A673 (cell line): ENCODE measurements around the gene APOBEC3C. TPM values are rescaled to one million over a fixed set of nuclear protein-coding genes. Genes with fewer than 3 reads are reported as not detected.

Experiments
- BruUV-seq: library from RNA; stranded (reverse); fragments of 400-500 nt; replicated peaks from 2 replicates; lab custom pipeline; 2021; lab: Mats Ljungman, UMichigan
- CTCF ChIA-PET: fragments of 300-600 bp; sonication (Branson Sonifier 250); formaldehyde crosslinking; loops from one replicate; lab custom pipeline; 2022; ENCODE audit warnings: antibody characterized with exemption; lab: Charles Lee
- POLR2A ChIA-PET: fragments of 300-600 bp; sonication (Branson Sonifier 250); formaldehyde crosslinking; loops from one replicate; lab custom pipeline; 2022; ENCODE audit warnings: antibody characterized with exemption; ENCODE audit not compliant: low non-redundant PET; lab: Charles Lee
- DNase-seq: peaks from one replicate; pipeline ENCODE4 v3.0.0-alpha.2; 2015; ENCODE audit warnings: low spot score
- H3K27ac ChIP-seq: fragments of 200-600 bp; sonication (generic); 2 replicates; pipeline ENCODE4 v1.5.1; 2016; ENCODE audit warnings: mixed run types, low read depth, mild to moderate bottlenecking, mixed read lengths, antibody characterized with exemption, low read length; ENCODE audit not compliant: poor library complexity, severe bottlenecking
- H3K27me3 ChIP-seq: fragments of 200-600 bp; sonication (generic); replicated peaks from 2 replicates; pipeline ENCODE4 v1.6.1; 2017; ENCODE audit warnings: mixed run types, low read depth, mild to moderate bottlenecking, mixed read lengths, antibody characterized with exemption, low read length; ENCODE audit not compliant: insufficient read depth, poor library complexity
- H3K36me3 ChIP-seq: fragments of 200-600 bp; sonication (generic); 2 replicates; pipeline ENCODE4 v1.6.1; 2016; ENCODE audit warnings: mixed run types, mild to moderate bottlenecking, mixed read lengths, antibody characterized with exemption, low read length; ENCODE audit not compliant: insufficient read depth, poor library complexity, severe bottlenecking
- H3K4me1 ChIP-seq: fragments of 200-600 bp; sonication (generic); 2 replicates; pipeline ENCODE4 v1.6.1; 2017; ENCODE audit warnings: mixed run types, mild to moderate bottlenecking, mixed read lengths, antibody characterized with exemption, low read length; ENCODE audit not compliant: insufficient read depth, poor library complexity, severe bottlenecking
- H3K4me3 ChIP-seq: fragments of 200-600 bp; sonication (generic); 2 replicates; pipeline ENCODE4 v1.5.1; 2016; ENCODE audit warnings: low read depth, mixed run types, mild to moderate bottlenecking, mixed read lengths, low read length; ENCODE audit not compliant: poor library complexity, severe bottlenecking
- H3K9me3 ChIP-seq: fragments of 200-600 bp; sonication (generic); 2 replicates; pipeline ENCODE4 v1.6.1; 2016; ENCODE audit warnings: mixed run types, low read depth, mild to moderate bottlenecking, mixed read lengths, antibody characterized with exemption, low read length; ENCODE audit not compliant: poor library complexity, severe bottlenecking
- CTCF ChIP-seq: fragments of 300-800, 200-600 bp; sonication (generic); conservative IDR thresholded peaks from 2 replicates; pipeline ENCODE4 v1.5.1; 2017; ENCODE audit warnings: low read depth, mild to moderate bottlenecking, antibody characterized with exemption, low read length, moderate library complexity, mixed read lengths
- EZH2 ChIP-seq: fragments of 200-600 bp; sonication (generic); IDR thresholded peaks from 2 replicates; pipeline ENCODE4 v1.6.1; 2017; ENCODE audit warnings: borderline replicate concordance, low read depth, mild to moderate bottlenecking, mixed read lengths, antibody characterized with exemption, low read length; ENCODE audit not compliant: poor library complexity, severe bottlenecking
- intact Hi-C: fragments of 100-400 bp; cut with micrococcal nuclease; formaldehyde crosslinking; loops from one replicate; pipeline ENCODE4 v1.10.0; 2022; ENCODE audit not compliant: unreplicated experiment
- total RNA-seq: library from RNA; stranded (reverse); gene quantifications from 2 replicates; pipeline ENCODE4 v1.2.3, GENCODE V29; 2021

APOBEC3C gene
- total RNA-seq, 1 experiment from 2014 or later, result 12.9 TPM

DNA sequence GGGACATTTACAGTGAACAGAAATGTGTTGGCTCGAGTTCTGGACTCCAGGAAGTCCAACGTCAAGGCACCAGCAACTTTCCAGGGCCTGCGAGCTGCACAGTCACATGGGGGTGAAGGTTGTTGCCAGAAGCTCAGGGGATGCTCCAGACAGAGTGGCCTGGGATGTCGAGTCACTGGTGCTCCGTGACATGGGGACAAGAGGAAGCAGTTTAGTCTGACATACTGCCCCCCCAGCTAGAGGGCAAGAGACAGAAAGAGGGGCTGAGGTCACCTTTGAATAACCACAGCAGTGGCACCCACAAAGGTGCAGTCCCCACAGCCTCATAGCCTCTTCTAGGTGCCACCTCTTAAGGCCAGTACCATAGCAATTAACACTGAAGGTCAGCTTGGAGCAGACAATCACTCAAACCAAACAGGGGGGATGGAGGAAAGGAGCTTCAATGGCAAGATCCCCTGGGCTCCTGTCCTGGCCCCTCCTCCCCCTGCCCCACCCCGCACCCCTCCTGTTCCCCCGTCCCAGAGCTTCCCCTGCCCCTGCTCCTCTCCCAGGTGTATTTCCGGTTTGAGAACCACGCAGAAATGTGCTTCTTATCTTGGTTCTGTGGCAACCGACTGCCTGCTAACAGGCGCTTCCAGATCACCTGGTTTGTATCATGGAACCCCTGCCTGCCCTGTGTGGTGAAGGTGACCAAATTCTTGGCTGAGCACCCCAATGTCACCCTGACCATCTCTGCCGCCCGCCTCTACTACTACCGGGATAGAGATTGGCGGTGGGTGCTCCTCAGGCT is 10.7 kb downstream of the APOBEC3C start:
- Histone ChIP-seq H3K4me3 (no peak overlapping the region), H3K9me3 (no peaks in the 10 kb centered on the region), H3K27me3 (no peaks in the 10 kb centered on the region), H3K36me3 (no peaks in the 10 kb centered on the region), H3K27ac (no peak overlapping the region), H3K4me1 (peaks cover 13% of the 10 kb centered on the region)
- TF ChIP-seq EZH2, result no peak
- POLR2A ChIA-PET, result no interaction called here
- CTCF ChIA-PET, result no interaction called here
- no TSS peak for BruUV-seq
- intact Hi-C loops, result no loop called here
- no peak for DNase-seq

DNA sequence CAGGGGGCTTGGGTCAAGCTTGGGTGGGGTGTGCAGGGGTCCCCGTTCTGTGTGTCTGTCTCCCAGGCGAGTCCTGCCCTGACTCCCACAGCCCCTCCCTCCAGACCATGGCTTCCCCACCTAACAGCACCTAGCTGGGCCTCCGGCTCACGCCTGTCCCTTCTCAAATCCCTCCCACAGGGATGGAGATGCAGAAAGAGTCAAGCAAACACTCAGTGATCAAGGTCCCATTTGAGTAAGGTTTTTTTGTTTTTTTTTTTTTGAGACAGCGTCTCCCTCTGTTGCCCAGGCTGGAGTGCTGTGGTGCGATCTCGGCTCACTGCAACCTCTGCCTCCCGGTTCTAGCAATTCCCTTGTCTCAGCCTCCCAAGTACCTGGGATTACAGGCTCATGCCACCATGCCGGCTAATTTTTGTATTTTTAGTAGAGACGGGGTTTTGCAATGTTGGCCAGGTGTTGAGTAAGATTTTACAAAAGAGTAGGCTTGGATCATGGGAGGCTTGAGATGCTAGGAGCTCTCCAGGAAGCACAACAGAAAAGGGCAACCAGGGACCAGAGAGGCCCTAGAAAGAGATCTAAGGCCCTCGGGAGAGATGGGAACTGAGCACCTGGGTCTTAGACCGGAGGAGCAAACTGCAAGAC is 12.6 kb downstream of the APOBEC3C start:
- no peak overlapping the region for H3K4me3 ChIP-seq
- peaks cover 7% of the 10 kb centered on the region for H3K4me1 ChIP-seq
- no peak overlapping the region for H3K27ac ChIP-seq
- no peaks in the 10 kb centered on the region for H3K36me3 ChIP-seq
- H3K9me3 ChIP-seq, result no peaks in the 10 kb centered on the region
- CTCF ChIA-PET, result no interaction called here
- no peak for TF ChIP-seq EZH2
- TF ChIP-seq CTCF, result no peak
- POLR2A ChIA-PET, result no interaction called here
- no peak for DNase-seq
- no TSS peak for BruUV-seq
- intact Hi-C loops, result no loop called here
- no peaks in the 10 kb centered on the region for H3K27me3 ChIP-seq

DNA sequence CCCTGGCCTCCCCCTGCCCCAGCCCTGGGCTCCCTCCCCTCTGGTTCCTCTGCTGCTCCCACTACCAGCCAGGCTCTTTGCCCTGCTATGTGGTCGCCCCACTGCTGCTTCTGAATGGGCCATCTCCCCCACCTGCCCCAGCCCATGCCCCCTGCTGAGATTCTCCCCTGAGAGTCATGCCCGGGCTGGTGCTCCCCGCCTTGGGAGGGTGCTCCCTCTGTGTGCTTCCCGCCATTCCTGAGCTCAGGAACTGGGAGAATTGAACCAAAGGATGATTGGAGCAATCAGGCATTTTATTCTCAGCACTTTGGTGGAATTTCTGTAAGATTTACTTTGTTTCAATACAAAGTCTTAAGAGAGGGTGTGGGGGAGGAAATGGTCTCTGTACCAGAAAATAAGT is 13.7 kb downstream of the APOBEC3C start:
- Histone ChIP-seq H3K4me3 (no peak overlapping the region), H3K4me1 (no peaks in the 10 kb centered on the region), H3K27me3 (no peaks in the 10 kb centered on the region), H3K36me3 (no peaks in the 10 kb centered on the region), H3K9me3 (no peaks in the 10 kb centered on the region), H3K27ac (no peak overlapping the region)
- ChIA-PET POLR2A (no interaction called here), CTCF (no interaction called here)
- no peak for DNase-seq
- intact Hi-C loops, result no loop called here
- no TSS peak for BruUV-seq
- TF ChIP-seq CTCF (no peak), EZH2 (no peak)

GRCh38 chr22:39028281-39028680 is 14.2 kb downstream of the APOBEC3C start:
- POLR2A ChIA-PET, result no interaction called here
- Histone ChIP-seq H3K36me3 (no peaks in the 10 kb centered on the region), H3K4me3 (no peak overlapping the region), H3K27ac (no peak overlapping the region), H3K27me3 (no peaks in the 10 kb centered on the region), H3K4me1 (no peaks in the 10 kb centered on the region), H3K9me3 (no peaks in the 10 kb centered on the region)
- DNase-seq, result no peak
- no peak for TF ChIP-seq EZH2
- no peak for TF ChIP-seq CTCF
- no TSS peak for BruUV-seq
- intact Hi-C loops, result no loop called here
- CTCF ChIA-PET, result no interaction called here
